GM21528 (cell line): ENCODE data around the gene ADAMTSL1.

Experiments
- ATAC-seq: cut with Tn5 transposase; IDR thresholded peaks from one replicate; pipeline ENCODE4 v1.9.1; 2021; ENCODE audit warnings: mild to moderate bottlenecking, moderate library complexity; ENCODE audit not compliant: unreplicated experiment, low FRiP score

The ADAMTSL1 gene

GRCh38 chr9:18598969-18599368 lies 125.0 kb downstream of the ADAMTSL1 start:
- ATAC-seq = no peak

- ATAC-seq = no peak
Measured at GRCh38 chr9:18601026-18601425, 127.1 kb downstream of the ADAMTSL1 start.

GRCh38 chr9:18601956-18602355 lies 128.0 kb downstream of the ADAMTSL1 start:
- ATAC-seq = no peak

- ATAC-seq = no peak
Measured at GRCh38 chr9:18604767-18605730, 131.1 kb downstream of the ADAMTSL1 start.

- no peak for ATAC-seq
Measured at GRCh38 chr9:18605766-18606180, 131.8 kb downstream of the ADAMTSL1 start.

GRCh38 chr9:18606281-18606680 lies 132.3 kb downstream of the ADAMTSL1 start:
- no peak for ATAC-seq

GRCh38 chr9:18606846-18607245 lies 132.9 kb downstream of the ADAMTSL1 start:
- no peak for ATAC-seq

GRCh38 chr9:18608371-18608770 lies 134.4 kb downstream of the ADAMTSL1 start:
- no peak for ATAC-seq

- ATAC-seq = no peak
Measured at GRCh38 chr9:18610956-18611355, 137.0 kb downstream of the ADAMTSL1 start.

GRCh38 chr9:18611971-18612370 lies 138.0 kb downstream of the ADAMTSL1 start:
- ATAC-seq = no peak

GRCh38 chr9:18614116-18614515 lies 140.2 kb downstream of the ADAMTSL1 start:
- ATAC-seq = no peak

- no peak for ATAC-seq
Measured at GRCh38 chr9:18614651-18615050, 140.7 kb downstream of the ADAMTSL1 start.

- no peak for ATAC-seq
Measured at GRCh38 chr9:18616976-18617375, 143.0 kb downstream of the ADAMTSL1 start.

GRCh38 chr9:18617759-18618158 lies 143.8 kb downstream of the ADAMTSL1 start:
- ATAC-seq = no peak

GRCh38 chr9:18618862-18619261 lies 144.9 kb downstream of the ADAMTSL1 start:
- ATAC-seq = no peak

GRCh38 chr9:18622186-18622836 lies 148.4 kb downstream of the ADAMTSL1 start:
- no peak for ATAC-seq

GRCh38 chr9:18623221-18624079 lies 149.5 kb downstream of the ADAMTSL1 start:
- ATAC-seq = no peak

GRCh38 chr9:18626046-18626698 lies 152.2 kb downstream of the ADAMTSL1 start:
- no peak for ATAC-seq

GRCh38 chr9:18629136-18629535 lies 155.2 kb downstream of the ADAMTSL1 start:
- ATAC-seq = no peak
